ENCODE results near the gene DCAF7.

DCAF7 gene

DNA sequence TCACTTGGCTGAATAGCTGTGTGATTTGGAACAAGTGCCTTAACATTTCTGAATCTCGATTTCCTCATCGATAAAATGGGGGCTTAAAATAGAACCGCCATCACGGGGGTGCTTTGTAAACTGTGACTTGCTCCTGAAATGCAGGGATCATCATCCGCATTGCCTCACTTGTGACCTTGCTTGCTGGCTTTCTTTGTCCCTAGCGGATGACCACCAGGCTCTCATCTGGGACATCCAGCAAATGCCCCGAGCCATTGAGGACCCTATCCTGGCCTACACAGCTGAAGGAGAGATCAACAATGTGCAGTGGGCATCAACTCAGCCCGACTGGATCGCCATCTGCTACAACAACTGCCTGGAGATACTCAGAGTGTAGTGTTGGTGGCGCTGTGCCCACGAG is 38.5 kb downstream of the DCAF7 start:
- DNase-seq (ENCODE audit: low spot score): no peak

DNA sequence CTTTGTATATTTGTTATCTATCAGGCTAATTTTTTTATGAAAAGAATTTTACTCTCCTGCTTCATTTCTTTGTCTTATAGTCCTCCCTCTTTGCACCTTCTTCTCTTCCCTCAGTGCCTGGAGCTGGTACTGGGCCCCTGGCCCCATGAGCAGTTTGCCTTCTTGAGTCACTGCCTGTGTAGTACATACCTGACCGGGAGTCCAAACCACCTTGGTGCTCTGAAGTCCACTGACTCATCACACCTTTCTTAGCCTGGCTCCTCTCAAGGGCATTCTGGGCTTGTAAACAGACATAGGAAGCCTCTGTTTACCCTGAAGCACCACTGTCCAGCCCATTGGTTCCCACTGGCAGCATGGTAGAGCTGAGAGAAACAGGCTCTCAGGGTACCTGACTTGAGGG is 39.4 kb downstream of the DCAF7 start:
- DNase-seq (ENCODE audit: low spot score): no peak

DNA sequence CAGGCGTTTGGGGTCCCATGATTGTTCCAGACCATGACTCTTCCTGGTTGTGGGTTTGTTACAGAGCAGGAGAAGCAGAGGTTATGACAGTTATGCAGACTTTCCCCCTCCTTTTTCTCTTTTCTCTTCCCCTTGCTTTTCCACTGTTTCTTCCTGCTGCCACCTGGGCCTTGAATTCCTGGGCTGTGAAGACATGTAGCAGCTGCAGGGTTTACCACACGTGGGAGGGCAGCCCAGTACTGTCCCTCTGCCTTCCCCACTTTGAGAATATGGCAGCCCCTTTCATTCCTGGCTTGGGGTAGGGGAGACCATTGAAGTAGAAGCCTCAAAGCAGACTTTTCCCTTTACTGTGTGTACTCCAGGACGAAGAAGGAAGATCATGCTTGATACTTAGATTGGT is 42.5 kb downstream of the DCAF7 start:
- DNase-seq (ENCODE audit: low spot score): no peak

DNA sequence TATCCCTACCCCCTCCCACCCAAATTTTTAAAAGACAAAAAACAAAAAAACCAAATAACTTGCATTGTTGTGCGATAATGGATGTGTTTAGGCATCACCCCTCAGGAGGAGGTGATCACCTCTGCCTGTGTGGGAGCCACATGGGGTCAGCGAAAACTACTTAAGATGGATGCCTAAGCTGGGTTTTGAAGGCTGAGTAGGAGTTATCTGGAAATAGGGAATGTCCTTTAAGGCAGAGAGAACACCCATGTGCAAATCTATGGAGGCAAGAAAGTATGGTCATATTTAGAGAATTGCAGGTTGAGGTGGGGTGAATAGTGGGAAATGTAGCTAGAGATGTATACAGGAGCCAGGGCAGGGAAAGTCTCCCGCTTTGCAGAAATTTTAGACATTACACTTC is 44.9 kb downstream of the DCAF7 start:
- no peak for DNase-seq (ENCODE audit: low spot score)

DNA sequence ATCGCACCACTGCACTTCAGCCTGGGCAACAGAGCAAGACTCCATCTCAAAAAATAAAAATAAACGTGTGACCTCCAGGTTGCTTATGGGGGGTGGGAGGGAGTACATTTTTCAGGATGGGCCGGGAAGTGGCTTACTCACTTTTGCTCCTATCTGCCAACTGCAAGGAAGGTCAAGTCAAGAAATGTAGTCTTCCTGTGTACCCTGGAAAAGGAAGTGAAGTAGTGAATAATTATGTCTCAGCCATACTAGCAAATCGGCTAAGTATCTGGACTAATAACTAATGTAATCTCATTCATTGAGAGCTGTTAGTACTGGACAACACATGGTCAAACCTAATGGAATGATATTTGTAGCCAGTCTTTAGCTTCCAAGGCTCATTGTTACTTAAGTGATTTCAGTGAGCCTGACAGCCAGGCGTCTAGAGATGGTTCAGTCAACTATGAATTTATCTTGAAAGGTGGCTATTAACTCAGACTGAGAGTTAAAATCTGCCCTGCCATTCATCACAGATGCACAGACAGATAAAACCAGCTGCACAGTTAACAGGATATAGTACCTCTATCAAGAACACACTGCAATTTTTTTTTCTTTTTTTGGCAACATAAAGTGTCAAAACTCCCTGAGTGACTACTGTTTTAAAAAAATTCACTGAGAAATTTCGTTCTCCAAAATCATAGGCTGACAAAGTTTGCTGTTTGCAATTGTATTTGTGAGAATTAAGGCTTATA is 46.7 kb downstream of the DCAF7 start:
- DNase-seq (ENCODE audit: low spot score): no peak

DNA sequence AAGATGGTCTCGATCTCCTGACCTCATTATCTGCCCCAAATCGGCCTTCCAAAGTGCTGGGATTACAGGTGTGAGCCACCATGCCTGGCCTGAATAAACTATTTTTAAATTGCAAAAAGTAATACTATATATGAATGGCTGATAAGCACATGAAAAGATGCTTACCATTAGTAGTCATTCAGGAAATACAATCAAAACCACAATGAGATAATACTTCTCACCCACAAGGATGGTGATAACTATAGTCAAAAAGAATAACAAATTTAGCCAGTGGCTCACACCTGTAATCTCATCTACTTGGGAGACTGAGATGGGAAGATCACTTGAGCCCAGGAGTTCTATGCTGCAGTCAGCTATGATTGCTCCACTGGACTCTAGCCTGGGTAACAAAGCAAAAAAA is 48.0 kb downstream of the DCAF7 start:
- DNase-seq (ENCODE audit: low spot score): no peak

DNA sequence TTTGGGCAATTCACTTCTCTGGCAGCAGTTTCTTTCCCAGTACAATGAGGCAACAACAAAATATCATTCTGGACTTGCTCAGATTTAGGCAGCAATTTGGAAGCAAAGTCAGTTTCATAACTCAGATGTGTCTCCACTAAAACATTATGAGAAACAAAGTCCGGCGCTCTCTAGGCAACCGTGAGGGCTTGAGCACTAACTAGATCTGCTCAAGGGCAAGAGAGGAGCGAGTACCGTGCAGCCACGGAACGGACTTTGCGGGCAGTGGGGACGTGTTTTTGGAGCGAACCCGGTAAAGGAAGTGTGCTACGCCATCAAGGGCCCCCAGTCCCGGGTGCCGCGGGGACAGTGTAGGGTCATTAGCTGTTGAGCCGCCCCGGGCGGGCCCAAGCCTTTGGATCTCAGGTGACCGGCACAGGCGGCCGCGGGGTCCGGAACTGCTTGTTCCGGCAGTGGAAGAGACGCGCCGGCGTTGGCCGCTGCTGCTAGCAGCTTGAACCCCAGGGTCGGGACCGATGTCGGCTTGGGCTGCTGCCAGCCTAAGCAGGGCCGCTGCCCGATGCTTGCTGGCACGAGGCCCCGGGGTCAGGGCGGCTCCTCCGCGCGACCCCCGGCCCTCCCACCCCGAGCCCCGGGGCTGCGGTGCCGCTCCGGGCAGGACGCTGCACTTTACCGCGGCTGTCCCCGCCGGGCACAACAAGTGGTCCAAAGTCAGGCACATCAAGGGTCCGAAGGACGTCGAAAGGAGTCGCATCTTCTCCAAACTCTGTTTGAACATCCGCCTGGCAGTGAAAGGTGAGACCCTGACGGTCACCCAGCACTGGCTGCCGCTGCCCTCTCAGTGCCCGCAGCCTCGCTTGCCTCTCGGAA is 50.5 kb downstream of the DCAF7 start, which contains the start of gene TACO1:
Gene TACO1, plus strand, starts transcription at position 327 of the 870 bp plus-strand sequence. Its CDS starts 189 bp downstream, at position 516.
- peak; percentile 88 for DNase-seq (ENCODE audit: low spot score)

DNA sequence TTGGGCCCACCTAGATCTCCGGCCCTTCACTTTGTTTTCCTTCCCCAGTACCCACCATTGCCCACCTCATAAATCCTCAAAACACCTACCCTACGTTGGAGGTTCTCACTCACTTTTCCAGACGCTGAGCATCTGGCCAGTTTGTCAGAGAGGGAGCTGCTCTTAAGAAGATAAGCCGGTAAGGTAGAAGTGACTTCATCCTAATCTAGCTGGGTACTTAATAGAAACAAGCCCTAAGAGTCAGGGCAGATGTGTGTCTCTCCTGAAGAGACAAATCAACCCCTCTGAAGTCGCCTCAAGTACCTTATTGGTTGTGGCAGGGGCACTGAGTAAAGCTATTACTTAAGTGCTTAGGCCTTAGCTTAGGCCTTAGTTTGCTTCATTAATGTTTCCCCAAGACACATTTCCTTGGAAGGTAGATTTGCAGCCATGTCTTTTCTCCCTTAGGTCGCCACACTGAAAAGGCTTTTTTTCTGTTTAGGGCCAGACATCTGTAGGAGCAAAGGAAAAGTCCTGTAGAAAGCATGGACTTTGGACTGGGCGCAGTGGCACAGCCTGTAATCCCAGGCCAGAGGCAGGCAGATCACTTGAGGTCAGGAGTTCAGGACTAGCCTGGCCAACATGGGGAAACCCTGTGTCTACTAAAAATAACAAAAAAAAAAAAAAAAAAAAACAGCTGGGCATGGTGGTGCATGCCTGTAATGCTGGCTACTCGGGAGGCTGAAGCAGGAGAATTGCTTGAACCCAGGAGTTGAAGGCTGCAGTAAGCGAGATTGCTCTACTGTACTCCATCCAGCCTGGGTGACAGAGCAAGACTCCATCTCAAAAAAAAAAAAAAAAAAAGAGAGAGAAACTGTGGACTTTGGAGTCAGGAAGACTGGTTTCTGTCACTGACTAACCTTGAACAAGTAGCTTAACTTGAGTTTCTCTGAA is 51.4 kb downstream of the DCAF7 start:
- peak; percentile 36 for DNase-seq (ENCODE audit: low spot score)

DNA sequence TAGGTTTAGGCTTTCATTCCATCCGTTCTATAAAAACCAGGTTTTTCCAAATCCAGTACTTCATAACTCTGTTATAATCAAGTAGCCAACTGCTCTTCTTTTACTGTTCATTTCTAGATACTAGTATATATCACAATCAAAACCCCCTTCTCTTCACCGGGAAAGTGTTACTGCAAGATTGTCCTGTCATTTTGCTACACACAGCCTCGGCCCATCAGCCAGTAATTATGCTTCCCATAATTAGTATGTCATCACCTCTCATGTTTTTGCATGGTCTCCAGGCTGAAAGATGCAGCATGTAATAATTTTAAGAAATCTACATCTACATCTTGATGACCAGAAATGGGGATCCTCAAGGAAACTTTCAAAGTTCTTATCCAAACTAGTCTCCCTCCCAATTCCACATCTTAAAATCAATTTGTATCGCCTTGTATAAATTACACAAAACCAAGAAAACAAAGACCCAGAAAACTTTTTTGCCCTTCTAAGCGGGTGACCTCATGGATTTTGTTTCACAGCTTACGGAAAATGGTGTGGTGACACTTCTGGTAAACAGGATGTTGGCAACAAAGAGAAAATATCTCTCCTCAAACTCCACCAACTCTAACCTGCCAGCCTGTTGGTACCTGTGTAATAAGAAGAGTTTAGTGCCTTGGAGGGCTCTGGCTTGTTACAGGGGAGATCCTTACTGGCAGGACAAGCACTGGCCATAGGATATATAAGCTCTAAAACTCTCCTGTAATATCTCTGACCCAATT is 59.7 kb downstream of the DCAF7 start:
- DNase-seq (ENCODE audit: low spot score): no peak

DNA sequence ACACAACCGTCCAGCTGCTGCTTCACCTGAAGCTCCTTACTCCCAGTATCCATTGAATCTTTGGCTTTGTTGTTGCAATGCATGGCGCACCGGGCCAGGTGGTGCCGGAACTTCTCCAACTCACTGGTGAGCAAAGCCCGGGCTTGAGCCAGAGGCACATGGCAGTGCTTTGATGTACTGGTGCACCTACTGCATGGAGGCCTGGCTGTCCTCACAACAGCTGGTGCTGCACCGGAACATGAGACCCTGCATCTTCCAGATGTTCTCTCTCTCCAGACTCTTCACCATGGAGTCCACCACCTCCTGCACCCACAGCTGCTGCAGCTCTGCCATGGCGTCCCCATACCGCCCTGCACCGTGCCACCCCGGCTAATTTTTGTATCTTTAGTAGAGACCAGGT is 60.6 kb downstream of the DCAF7 start:
- DNase-seq (ENCODE audit: low spot score): no peak

DNA sequence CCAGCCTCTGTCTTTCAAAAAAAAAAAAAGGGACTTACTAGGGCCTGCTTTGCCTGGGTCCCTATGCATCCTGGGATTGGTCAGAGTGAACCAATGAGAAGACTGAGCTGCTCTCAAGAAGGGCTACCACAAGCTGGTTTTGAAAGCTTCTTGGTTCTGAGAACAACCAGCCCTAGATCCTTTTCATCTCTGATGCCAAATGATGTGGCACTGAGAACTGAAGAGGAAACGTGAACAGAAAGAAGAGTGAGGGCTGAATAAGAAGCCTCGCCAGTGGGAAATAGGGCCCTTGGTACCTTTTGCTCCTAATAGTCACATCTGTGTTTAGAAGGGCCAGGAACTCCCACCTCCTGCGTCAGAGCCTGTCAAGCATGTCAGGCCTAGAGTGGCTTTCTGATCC is 61.1 kb downstream of the DCAF7 start:
- DNase-seq (ENCODE audit: low spot score): no peak

DNA sequence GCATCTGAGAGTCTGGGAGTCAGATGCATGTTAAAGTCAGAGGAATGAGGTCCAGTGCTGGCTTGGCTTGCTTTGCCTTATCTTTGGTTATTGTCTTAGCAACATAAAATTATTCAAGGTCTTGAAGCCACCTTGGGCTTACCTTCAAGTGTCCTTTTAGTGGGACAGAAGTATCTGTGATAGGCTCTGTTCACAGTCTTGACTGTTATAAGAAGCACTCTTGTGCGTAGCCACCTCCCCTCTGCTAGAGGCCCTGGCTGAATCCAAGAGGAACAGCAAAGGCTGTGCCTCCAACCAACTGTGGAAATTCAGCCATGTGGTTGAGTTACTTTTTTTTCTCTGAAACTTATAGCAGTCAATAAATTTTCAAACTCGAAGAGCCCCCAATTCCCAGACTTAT is 63.4 kb downstream of the DCAF7 start:
- no peak for DNase-seq (ENCODE audit: low spot score)

DNA sequence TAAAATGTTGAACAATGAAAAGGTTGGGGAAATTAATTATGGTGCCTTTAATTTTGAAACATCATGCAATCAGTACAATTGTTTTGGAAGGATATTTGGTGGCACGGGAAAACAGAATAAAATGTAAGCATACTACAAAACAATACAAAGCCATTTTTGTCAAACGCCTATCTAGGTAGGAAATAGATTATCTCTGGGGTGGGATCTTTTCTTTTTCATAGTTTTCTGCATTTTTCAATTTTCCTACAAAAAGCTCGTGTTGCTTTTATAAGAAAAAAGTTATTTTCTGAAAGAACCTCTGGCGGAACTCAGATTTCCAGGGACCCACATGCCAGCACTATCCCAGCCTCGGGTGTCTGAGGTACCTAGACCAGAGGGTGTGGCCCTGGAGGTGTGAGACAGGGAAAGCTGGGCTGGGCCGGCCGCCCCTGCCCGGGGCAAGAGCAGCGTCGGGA is 71.0 kb downstream of the DCAF7 start:
- DNase-seq (ENCODE audit: low spot score): no peak

DNA sequence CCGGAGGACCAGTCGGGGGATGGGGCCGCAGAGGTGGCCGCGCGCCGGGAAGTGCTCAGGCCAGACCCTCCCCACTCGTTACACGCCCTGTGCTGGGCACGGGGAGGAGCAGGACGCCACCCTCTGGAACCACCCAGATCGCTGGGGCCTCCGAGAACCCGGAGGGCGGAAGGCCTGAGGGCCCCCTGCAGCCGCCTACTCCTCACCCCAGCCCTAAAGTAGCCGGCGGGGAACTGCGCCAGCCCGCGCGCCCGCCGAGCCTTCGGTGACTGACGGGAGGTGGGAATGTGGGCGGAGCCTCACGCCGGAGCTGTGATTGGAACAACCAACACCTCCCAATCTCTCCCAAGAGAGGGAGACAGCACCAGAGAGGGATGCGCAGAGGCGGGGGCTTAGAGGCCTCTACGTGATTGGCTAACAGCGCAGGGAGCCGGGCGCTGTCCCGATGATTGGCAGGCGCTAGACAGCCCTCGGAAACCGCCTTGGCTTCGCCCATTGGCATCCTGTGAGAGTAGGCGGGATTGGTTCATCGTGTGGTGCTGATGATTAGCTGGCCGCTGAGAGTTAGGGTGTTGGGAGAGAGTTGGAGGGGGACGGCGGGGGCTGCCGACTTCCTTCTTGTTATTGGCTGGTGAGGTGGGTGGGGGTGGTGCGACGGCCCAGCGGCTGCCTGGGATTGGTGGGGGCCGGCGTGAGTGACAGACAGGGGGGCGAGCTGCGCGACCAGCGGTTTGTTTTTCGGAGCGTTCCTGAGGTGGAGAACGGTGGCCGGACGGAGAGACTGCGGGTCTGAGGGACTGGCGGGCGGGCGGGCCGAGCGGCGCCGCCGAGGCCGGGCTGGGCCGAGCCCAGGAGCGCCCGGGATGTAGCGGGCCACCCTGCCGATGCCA is 71.7 kb downstream of the DCAF7 start, which contains the start of gene MAP3K3:
Gene MAP3K3, plus strand, starts transcription at position 734 of the 890 bp plus-strand sequence. CDS start 343 bp downstream, outside the sequence.
- DNase-seq (ENCODE audit: low spot score): peak; percentile 100

DNA sequence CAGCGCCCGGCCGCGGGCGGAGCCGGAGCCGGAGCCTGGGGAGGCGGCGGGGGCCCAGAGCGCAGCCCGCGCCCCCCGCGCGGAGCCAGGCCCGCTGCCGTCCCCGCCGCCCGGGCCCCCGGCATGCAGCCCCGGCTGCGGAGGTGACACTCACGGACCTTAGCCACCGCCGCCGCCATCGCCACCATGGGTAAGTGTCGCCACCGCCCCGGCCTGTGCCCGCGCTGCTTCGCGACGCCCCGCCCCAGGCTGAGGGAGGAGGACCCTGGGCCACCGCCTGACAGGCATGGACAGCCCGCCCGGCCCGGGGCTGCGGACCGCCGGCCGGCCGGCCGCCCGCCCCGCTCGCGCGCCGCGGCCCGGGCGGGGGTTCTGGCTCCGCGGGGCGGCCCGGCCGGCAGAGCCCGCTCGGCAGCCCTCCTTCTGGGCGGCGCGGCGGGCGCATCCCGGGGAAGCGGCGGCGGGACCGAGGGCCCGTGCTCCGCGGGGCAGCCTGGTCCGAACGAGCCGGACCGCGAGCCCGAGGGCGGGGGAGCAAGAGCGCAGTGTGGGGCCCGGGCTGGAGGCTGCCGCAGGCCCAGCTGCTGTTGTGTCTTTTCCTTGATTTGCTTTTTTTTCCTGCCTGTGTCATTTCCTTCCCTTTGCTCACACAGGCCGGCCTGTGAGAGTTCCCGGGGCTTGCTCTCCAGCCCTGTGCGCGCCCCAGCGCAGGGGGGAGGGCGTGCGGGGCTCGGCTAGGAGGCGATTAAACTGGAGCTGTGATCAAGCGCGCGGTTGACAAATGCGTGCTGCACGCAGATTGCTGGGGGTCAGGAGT is 72.5 kb downstream of the DCAF7 start:
- DNase-seq (ENCODE audit: low spot score): peak; percentile 77

DNA sequence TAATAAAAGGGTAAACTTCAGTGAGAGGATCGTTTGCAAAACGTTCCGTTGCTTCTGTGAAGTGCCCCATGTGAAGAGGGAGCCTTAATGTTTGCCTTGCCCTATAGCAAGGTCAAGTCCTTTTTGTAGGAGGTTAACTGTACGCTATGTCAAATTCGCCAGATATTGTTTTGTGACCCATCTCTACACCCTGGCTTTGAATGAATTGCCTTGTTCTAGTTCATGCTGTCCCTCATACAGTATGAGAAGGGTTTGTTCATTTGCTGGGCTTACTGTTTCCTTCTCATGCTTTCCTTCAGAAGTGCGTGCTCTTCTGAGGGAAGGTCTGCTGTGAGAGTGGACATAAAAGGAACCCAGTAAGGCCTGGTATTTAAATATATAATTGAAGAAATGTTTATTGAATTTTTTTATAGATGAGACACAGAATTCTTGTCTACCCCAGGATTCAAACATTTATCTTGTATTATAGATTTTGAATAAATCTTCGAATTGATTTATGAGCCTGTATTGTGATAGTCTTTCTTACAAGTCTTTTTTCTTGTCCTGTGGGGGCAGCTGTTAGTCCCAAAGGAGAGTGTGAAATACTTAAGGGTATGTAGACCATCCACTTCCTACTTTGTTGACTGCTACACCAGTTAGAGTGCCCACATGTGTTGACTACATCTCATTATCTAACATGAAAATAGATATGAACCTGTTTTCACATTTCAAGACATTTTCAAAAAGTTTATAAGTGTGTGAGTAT is 73.7 kb downstream of the DCAF7 start:
- peak; percentile 20 for DNase-seq (ENCODE audit: low spot score)

DNA sequence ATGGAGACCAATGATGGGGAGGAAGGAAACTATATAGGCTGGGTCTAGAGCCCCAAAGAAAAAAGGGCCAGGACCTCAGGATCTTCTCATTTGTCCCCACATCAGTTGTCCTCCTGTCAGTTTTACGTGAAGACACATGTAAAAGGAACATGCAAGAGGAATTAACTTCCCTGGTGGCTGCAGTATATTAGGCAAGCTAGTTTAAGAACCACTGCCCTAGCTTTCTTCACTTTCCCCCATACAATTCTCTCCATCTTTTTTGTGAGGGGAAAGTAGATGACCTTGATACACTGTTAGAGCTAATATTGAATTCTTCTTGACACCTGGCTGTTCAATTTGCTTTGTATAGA is 74.2 kb downstream of the DCAF7 start:
- DNase-seq (ENCODE audit: low spot score): no peak

DNA sequence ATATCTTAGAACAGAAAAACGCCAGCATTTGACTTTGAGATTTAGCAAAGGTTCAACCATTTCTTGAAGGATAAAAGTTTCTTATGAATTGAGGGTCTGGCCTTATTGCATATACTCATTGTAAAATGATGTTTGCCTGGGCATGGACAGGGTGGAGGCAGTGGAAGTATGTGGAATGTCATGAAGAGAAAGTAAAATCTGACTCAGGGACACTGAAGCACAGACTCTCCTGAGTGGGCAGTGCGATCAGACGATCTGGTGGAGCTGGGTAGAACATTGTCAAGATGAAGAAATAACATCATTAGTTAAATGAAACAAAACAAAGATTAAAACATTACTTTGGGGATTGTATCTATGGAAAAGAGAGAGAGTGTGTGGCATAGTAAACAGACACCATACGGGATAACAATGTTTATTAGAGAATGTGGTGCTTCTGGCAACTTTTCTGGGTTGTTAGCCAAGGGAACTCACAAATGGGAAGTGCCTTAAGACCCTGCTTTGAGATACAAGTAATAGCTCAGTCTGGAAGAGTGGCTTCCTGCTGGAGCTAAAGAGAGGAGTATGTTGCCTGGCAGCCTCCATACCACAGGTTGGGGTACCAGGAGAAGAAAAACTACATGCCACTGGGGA is 76.4 kb downstream of the DCAF7 start:
- DNase-seq (ENCODE audit: low spot score): no peak

Measured in RKO (cell line).